Loucy (cell line): ENCODE results near the gene RHEB.

ENCODE experiments used
- H2AFZ ChIP-seq: fragments of 200-600 bp; sonication (generic); 2 replicates; pipeline ENCODE4 v1.6.0; 2016; ENCODE audit warnings: antibody characterized with exemption, mild to moderate bottlenecking, low read length, moderate library complexity
- H3F3A ChIP-seq: fragments of 200-600 bp; 2 replicates; pipeline ENCODE4 v1.6.0; 2016; ENCODE audit warnings: antibody characterized with exemption, low read depth, mild to moderate bottlenecking
- H3K27me3 ChIP-seq: fragments of 200-600 bp; sonication (generic); 2 replicates; pipeline ENCODE4 v1.6.1; 2014; ENCODE audit warnings: low read length, mild to moderate bottlenecking; ENCODE audit not compliant: insufficient read depth, poor library complexity, severe bottlenecking
- H3K36me3 ChIP-seq: fragments of 200-600 bp; sonication (generic); 2 replicates; pipeline ENCODE4 v1.6.1; 2016; ENCODE audit warnings: low read length; ENCODE audit not compliant: insufficient read depth
- H3K4me1 ChIP-seq: fragments of 200-600 bp; sonication (generic); 2 replicates; pipeline ENCODE4 v1.5.1; 2014; ENCODE audit warnings: low read length, mild to moderate bottlenecking; ENCODE audit not compliant: insufficient read depth, poor library complexity, severe bottlenecking
- H3K4me2 ChIP-seq: fragments of 200-600 bp; sonication (generic); 2 replicates; pipeline ENCODE4 v1.6.0; 2014; ENCODE audit warnings: antibody characterized with exemption, low read length, low read depth, mild to moderate bottlenecking; ENCODE audit not compliant: poor library complexity, severe bottlenecking
- H3K4me3 ChIP-seq: fragments of 200-600 bp; sonication (generic); 2 replicates; pipeline ENCODE4 v1.5.1; 2014; ENCODE audit warnings: low read length, mild to moderate bottlenecking, mixed read lengths; ENCODE audit not compliant: poor library complexity, severe bottlenecking
- H3K79me2 ChIP-seq: fragments of 200-600 bp; sonication (generic); 2 replicates; pipeline ENCODE4 v1.6.1; 2014; ENCODE audit warnings: low read length; ENCODE audit not compliant: insufficient read depth
- H3K9ac ChIP-seq: fragments of 200-600 bp; sonication (generic); 2 replicates; pipeline ENCODE4 v1.6.0; 2014; ENCODE audit warnings: mild to moderate bottlenecking, low read depth, low read length, moderate library complexity; ENCODE audit not compliant: poor library complexity, severe bottlenecking
- H3K9me2 ChIP-seq: fragments of 200-600 bp; sonication (generic); replicated peaks from 2 replicates; pipeline ENCODE4 v1.6.1; 2016; ENCODE audit warnings: low read depth, low read length, mixed read lengths
- H3K9me3 ChIP-seq: fragments of 200-600 bp; sonication (generic); 2 replicates; pipeline ENCODE4 v1.6.1; 2014; ENCODE audit warnings: mild to moderate bottlenecking, antibody characterized with exemption, low read length, low read depth; ENCODE audit not compliant: insufficient read depth
- H4K20me1 ChIP-seq: fragments of 200-600 bp; sonication (generic); 2 replicates; pipeline ENCODE4 v1.6.0; 2014; ENCODE audit warnings: antibody characterized with exemption, low read length, mild to moderate bottlenecking; ENCODE audit not compliant: insufficient read depth, poor library complexity, severe bottlenecking
- EZH2phosphoT487 ChIP-seq: fragments of 200-600 bp; IDR thresholded peaks from 2 replicates; pipeline ENCODE4 v1.6.1; 2018; ENCODE audit warnings: antibody characterized with exemption, mild to moderate bottlenecking, moderate library complexity, borderline replicate concordance
- TF ChIP-seq, protein P1 (sequence below): fragments of 200-600 bp; sonication (generic); conservative IDR thresholded peaks from 2 replicates; pipeline ENCODE4 v1.5.1; 2014; ENCODE audit warnings: mild to moderate bottlenecking, antibody characterized with exemption, low read length

The RHEB gene

DNA sequence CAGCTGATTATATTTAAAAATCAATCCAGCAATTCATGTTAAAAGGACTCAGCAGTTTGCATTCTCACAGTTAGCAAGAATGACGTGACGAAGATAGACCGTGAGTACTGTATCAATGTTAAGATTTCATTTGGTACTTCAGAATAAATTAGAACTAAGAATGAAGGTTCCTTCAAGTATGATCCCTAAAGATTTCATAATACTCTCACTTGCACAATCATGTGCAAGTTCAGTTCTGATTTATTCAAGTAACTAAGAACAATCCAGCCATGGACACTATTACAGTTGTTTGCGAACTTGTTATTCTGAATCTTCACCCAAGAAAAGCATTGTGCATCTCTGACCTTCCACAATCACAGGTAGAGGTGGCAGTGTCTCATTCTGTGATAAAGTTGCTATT is 7.7 kb downstream of the RHEB start:
- Histone ChIP-seq H3K27me3 (no peaks in the 10 kb centered on the region), H3K9me3 (no peaks in the 10 kb centered on the region), H3F3A (no peaks in the 10 kb centered on the region), H3K9ac (no peak overlapping the region), H3K79me2 (peaks cover 100% of the 10 kb centered on the region), H3K4me2 (peak overlapping the region; percentile 98), H2AFZ (no peak overlapping the region), H3K9me2 (no peaks in the 10 kb centered on the region), H3K4me3 (no peak overlapping the region), H3K36me3 (no peaks in the 10 kb centered on the region), H4K20me1 (peaks cover 100% of the 10 kb centered on the region), H3K4me1 (peaks cover 52% of the 10 kb centered on the region)
- no peak for TF ChIP-seq EZH2phosphoT487
- TF ChIP-seq, protein P1, sequence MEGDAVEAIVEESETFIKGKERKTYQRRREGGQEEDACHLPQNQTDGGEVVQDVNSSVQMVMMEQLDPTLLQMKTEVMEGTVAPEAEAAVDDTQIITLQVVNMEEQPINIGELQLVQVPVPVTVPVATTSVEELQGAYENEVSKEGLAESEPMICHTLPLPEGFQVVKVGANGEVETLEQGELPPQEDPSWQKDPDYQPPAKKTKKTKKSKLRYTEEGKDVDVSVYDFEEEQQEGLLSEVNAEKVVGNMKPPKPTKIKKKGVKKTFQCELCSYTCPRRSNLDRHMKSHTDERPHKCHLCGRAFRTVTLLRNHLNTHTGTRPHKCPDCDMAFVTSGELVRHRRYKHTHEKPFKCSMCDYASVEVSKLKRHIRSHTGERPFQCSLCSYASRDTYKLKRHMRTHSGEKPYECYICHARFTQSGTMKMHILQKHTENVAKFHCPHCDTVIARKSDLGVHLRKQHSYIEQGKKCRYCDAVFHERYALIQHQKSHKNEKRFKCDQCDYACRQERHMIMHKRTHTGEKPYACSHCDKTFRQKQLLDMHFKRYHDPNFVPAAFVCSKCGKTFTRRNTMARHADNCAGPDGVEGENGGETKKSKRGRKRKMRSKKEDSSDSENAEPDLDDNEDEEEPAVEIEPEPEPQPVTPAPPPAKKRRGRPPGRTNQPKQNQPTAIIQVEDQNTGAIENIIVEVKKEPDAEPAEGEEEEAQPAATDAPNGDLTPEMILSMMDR = no peak

DNA sequence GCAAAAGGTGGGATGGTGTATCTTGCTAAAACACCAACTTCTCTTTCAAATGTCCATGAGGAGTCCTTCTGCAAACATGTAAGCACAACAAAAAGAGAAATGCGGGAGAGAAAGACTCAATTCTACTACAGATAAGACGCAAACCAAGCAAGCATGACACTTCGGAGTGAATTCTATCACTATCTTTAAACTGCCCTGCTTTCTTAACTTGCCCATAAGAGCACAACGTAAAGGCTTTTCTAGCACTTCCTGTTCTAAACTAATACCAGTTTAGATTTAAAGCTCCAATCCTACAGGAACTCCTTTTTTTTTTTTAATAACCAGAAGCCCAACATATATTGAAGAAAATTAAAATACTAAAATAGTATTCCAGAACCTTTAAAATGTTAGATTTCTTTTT is 8.4 kb downstream of the RHEB start:
- Histone ChIP-seq H3K9ac (no peak overlapping the region), H3K79me2 (peaks cover 100% of the 10 kb centered on the region), H3K4me2 (peak overlapping the region; percentile 34), H2AFZ (no peak overlapping the region), H3K36me3 (no peaks in the 10 kb centered on the region), H4K20me1 (peaks cover 100% of the 10 kb centered on the region), H3K4me3 (no peak overlapping the region), H3K9me2 (no peaks in the 10 kb centered on the region), H3F3A (no peaks in the 10 kb centered on the region), H3K9me3 (no peaks in the 10 kb centered on the region), H3K27me3 (no peaks in the 10 kb centered on the region), H3K4me1 (peaks cover 47% of the 10 kb centered on the region)
- TF ChIP-seq, protein P1 = no peak
- no peak for TF ChIP-seq EZH2phosphoT487

DNA sequence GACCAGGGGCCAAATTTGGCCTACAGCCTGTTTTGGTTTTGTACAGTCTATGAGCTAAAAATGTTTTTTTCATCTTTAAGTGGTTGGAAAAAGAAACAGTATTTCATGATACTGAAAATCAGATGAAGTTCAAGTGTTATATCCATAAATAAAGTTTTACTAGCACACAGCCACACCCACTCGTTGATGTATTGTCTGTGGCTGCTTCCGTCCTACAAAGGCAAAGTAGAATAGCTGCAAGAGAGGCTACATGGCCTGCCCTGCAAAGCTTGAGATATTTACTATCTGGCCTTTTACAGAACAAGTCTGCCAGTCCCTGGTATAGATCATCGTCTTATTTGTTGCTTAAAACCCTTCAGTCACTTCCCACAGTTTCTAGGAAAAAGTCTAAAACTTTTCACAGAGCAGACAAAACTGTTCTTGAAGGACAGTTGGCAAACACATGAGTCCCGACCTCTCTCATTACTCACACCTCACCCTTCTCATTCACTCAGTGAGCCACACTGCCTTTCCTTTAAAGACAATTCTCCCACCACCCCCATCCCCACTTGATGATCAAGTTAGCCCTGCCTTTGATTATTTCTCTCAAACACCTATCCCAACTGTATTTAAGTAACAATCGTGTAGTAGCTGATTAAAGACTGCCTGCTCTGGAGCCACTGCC is 9.9 kb downstream of the RHEB start:
- H3K79me2 ChIP-seq = peaks cover 100% of the 10 kb centered on the region
- no peak overlapping the region for H2AFZ ChIP-seq
- H3K4me3 ChIP-seq = peak overlapping the region; percentile 2
- H3K4me1 ChIP-seq = peaks cover 36% of the 10 kb centered on the region
- no peaks in the 10 kb centered on the region for H3F3A ChIP-seq
- H3K36me3 ChIP-seq = no peaks in the 10 kb centered on the region
- H3K4me2 ChIP-seq = peak overlapping the region; percentile 34
- no peaks in the 10 kb centered on the region for H3K9me2 ChIP-seq
- H3K9me3 ChIP-seq = no peaks in the 10 kb centered on the region
- no peak overlapping the region for H3K9ac ChIP-seq
- H3K27me3 ChIP-seq = no peaks in the 10 kb centered on the region
- peaks cover 100% of the 10 kb centered on the region for H4K20me1 ChIP-seq
- TF ChIP-seq, protein P1 = no peak
- TF ChIP-seq EZH2phosphoT487 = no peak
